Measurements from ENCODE around the gene AMOTL1.
A peak's percentile ranks its signal among the peaks of the same experiment; 100 is the strongest.

The AMOTL1 gene

DNA sequence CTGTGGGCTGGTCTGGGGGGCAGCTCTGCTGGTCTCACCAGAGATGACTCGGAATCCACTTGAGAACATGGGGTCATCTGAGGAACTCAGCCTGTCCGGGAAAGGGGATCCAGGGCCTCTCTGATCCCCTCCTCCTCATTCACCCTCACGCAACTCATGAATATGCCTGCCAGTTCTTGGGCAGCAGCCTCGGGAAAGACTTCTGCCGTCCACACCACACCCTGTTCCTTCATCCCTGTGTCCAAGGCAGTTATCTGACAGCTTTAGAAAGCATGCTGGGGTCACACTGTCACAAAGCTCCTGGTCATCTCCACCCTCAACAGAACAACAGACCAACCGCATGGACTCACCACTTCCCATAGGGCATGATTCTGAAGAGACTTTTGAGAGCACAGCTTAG, 88.3 kb downstream of the AMOTL1 start:
- DNase-seq (ENCODE audit: low read depth), result no peak

DNA sequence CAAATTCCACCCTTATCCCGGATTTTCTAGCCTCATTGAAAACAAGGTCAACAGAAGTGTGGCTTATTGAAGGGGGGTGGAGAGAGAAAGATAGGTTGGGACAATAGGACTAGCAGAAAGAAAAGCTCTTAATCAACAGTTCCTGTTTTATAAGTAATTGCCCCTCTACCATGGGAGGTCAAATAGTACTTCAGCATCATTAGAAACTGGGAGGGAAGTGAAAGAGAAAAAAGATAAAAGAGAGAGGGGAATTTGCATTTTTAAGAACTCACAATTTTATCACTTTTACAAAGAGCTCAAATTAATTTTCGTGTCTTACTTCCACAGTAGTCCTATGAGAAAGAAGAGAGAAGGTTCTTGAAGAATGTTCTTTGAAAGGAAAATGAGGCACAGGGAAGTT, 89.2 kb downstream of the AMOTL1 start:
- DNase-seq (ENCODE audit: low read depth), result no peak

DNA sequence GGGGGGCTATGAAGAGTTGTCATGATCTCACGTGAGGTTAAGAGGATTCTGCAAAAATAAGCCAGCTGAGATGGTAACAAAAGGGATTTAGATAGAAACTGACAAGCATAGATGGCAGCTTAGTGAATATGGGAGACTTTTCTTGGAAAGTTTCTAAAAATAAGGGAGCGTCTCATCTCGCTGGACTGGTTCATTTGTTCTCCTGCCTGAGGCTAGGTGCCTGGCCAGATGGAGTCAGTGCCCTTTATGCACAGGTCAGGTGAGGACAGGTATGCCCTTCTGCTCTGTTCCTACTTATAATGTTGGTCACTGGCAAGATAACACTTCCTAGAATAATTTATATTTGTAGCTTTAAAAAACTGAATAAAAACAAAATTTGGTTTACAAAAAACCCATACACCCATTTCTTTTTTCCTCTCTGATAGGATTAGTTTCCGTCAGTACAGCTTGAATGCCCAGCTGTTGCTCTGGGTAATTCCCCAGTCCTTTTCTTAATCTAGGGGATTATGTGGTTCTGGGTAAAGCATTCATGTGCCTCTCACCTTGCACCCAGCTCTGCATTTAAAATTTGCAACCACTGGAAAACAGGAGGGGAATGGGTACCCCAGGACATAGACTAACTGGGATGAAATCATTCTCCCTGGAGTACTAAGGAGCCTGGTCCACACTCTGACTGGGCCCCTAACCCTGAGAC, 90.0 kb downstream of the AMOTL1 start:
- DNase-seq (ENCODE audit: low read depth), result no peak

DNA sequence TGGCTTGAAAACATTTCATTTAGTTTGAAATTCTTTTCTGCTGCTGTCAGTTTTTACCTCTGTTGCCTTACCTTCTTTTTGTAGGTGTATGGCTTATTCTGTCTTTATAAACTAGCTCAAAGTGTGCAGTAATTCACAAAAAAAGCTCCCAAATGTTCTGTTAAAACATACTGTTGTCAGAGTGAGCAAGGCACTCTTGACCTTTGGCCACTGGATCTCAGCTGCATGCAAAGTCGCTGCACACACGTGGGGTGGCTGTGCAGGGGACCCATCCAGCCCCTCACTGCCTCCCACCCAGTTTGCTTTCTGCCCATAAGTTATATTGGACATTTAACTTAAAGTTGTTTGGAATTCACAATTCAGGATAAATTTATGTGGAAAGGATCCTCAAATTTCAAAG, 92.2 kb downstream of the AMOTL1 start:
- DNase-seq (ENCODE audit: low read depth), result no peak

DNA sequence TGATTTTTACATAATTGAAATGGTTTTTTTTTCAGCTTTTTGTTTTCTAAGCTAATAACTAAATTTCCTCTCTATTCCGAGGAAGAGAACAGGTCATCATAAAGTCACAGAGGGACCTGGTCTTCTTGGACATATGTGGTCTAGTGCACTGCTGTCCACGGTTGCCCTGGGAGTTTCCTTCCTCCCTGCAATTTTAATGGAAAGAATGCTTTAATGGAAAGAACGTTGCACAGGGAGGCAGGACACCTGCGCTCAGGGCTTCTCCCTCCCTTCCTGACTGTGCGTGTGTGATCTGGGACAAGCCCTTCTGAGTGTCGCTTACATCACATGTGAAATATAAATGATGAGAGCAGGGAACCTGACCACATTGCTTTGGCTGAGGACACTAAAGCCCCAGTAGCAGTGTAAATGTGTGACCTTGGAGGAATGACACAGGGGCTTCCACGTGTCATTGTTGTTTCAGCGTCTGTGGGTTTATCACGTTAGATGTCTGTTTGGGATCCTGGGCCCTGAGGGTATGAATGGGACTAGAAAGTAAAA, 93.2 kb downstream of the AMOTL1 start:
- DNase-seq (ENCODE audit: low read depth), result no peak

DNA sequence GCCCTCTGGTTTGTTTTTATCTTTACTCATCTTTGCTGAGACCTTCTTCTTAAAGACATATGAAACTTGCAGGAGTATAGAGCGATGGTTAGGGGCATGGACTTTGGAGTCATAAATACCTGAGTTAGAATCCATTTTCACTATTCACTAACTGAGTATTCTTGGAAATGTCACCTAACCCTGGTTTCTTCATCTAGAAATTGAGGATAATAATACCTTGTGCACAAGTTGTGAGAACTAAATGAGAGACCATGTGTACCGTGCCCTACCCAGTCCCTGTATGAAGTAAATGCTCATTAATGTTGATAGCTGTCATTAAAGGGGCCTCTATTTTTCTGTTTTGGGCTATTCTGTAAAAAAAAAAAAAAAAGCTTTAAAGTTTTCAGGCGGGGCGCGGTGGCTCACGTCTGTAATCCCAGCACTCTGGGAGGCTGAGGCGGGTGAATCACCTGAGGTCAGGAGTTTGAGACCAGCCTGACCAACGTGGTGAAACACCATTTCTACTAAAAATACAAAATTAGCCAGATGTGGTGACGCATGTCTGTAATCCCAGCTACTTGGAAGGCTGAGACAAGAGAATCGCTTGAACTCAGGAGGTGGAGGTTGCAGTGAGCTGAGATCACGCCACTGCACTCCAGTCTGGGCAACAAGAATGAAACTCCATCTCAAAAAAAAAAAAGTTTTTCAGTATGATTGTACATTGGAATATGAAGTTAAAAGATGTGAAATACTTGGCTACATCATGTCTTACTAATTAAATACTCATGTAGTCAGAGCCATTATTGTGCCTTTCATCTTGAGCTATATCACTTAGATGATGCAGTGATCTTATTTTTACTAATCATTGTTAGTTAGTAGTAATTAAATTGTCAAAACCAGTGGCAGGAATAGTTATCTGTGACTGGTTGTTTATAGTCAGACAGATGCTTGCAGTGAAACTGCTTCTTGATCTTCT, 95.0 kb downstream of the AMOTL1 start:
- DNase-seq (ENCODE audit: low read depth), result no peak

DNA sequence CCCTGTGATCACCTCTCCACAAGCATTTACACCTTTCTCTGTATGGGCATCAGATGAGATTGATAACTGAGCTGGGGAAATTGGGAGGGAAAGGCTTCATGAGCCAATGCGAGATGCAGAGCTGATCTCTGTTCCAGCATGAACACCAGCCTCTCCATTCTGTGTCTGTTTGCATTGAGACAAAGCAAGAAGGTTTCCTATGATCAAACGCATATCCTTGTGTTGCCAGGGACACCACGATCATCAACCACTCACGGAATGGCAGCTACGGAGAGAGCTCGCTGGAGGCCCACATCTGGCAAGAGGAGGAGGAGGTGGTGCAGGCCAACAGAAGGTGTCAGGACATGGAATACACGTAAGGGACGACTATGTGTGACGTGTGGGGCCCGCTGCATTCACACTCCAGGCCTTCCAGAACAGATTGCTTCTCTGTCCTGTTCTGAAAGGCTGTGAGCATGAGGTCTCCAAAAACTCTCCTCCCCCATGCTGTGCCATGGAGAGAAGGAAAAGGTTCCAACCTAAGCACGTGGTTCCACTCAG, 96.4 kb downstream of the AMOTL1 start:
- DNase-seq (ENCODE audit: low read depth), result no peak

DNA sequence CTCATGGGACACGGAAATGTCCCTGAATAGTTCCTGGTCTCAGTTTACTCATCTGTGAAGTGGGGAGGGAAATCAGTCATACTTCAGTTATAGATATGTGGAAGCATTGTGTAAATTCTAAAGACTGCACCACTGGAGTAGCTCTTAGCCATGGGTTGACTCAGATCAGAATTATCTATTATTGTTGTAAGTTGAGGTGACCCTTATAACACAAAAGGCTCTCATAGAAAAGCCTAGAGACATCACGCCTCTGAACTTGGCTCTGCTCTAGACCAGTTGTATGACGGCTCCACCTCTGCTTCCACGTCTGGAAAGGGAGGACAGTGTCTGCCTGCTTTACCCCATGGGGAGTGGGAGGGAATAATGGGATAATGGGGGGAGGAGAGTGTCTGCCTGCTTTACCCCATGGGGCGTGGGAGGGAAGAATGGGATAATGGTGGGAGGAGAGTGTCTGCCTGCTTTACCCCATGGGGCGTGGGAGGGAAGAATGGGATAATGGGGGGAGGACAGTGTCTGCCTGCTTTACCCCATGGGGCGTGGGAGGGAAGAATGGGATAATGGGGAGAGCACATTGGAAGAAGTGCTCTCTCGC, 98.2 kb downstream of the AMOTL1 start:
- DNase-seq (ENCODE audit: low read depth), result no peak

DNA sequence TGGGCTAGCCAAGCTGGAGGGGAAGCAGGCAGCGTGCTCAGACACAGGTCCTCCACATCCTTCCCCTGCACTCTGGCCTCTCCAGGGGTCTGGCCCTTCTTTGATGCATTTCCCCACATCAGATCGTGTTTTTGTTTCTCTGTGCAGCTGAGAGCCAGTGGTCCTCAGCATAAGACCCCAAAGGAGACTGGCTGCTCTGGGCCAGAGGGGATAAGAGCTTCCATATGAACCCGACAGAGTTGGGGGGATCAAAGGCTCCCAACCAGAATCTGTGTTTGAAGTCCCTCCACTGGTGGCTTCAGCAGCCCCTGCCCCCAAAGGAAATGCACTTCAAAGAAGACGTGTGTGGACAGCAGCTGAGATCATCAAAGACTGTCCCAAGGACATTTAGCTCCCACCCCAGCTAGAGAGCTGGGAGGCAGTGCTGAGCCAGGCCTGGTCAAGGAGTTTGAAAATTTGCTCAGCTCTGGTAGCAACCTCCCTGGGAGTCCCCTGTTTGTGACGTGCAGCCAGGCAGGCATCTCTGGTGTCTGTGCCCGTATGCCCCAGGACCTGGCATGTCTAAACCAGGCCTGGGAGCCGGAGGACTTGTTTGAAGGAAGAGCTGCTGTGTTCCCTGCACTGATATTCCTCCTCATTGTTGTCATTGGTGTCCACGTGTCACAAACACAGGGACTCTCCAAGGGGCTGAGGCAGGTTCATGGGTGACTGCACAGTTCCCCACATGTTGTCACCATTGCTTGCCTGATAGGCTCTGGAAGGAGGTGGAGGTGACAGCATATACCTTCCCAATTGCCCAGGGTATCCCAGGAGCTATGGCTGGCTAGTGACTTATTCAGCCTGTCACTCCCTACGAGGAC, 99.0 kb downstream of the AMOTL1 start:
- no peak for DNase-seq (ENCODE audit: low read depth)

DNA sequence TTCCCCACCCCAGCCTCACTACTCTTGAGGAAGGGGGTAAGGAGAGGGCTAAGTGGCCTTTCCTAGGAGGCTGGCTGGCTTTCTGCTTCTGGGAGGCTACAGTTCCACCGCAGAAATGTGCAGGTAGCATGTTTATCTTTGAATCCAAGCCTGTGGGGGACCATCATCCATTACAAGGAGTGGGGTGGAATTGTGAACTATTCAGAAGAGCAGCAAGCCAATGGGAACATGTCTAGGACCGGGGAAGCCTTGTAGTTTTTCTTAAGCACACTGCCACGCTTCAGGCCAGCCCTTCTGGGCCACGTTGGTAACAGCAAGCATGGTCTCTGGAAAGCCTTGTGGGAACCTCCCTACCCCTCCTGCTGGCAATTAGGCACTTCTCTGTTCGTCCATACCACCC, 100.3 kb downstream of the AMOTL1 start:
- no peak for DNase-seq (ENCODE audit: low read depth)

DNA sequence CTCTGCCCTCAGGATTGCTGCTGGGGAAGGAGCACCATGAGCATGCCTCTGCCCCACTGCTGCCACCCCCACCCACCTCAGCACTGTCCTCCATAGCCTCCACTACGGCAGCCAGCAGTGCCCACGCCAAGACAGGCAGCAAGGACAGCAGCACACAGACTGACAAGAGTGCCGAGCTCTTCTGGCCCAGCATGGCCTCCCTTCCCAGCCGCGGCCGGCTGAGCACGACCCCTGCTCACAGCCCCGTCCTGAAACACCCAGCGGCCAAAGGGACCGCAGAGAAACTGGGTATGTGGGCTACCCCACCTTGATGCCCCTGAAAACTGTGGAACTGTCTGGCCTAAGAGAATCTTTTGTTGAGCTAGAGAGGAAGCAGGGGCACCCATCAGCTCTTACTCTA, 101.0 kb downstream of the AMOTL1 start:
- DNase-seq (ENCODE audit: low read depth), result no peak

DNA sequence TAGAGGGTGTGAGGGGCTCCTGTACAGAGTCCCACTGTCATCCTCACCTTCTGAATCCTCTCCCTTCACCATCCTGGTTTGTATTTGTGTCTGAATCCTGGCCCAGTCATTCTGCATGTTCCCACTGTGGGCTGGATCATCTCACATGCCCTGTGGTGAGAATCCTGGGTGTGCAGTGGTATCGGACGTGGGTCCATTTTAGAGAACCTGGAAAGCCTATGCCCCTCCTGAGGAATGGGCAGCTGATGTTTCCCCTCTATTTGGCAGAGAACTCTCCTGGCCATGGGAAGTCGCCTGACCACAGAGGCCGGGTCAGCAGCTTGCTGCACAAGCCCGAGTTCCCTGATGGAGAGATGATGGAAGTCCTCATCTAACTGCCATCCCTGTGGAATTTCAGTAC, 102.3 kb downstream of the AMOTL1 start:
- DNase-seq (ENCODE audit: low read depth), result no peak

DNA sequence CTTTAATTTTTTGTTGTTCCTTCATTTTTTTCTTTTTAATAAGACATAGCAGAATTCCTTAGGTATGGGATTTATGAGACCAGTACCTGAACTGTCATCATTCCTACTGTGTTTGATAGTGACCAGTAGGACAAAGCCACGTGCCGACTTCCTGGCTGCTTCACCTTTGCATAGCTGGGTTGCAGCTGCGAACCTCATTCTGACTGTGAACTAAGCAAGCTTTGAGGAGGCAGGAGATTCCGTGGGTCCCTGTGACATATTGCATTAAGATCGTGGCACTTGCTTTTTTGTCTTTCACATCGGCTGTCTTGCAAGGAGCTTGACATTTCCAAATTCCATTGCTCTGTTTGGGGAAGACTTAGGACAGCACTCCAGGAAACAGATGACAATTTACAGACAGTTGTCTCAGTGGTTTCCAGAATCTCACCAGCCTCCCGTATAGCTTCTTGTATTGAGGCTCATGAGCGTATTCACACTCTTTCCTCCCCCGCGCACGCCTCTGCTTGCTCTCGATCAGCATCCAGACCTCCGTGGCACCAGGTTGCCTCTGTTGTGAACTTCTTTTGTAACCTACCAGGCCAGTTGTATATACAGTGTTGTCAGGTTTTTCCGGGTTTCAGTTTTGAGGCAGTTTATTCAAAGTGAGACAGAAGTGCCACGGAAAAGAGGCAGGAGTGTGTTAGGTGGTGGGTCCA, 103.5 kb downstream of the AMOTL1 start:
- DNase-seq (ENCODE audit: low read depth), result no peak

DNA sequence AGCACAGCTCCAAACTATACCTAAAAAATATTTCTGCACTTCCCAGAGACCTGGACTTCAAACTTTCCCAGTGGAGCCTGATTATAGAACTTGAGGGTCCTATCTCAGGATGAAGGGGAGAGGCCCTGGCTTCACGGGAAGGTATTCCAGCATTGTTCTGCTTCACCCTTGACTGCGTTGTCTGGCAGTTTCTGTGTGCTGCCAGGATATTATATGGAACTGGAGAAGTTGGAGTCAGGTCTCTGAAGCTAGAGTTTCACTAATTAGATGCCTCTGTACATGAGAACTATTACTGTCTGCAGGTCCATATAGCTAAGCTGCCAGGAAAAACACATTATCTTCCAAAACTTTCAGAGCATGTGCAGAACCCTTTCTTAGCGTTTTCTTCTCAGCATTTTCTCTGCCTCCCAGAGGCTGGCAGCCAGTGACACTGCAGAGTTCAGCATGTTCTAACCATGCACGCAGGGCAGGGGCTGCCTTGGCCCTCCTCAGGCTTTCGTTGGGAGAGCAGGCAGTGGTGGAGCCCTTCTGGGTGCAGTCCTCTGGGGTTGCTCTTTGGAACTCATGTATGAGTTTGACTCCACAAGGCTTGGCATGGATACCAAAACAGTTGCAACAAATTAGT, 105.9 kb downstream of the AMOTL1 start:
- no peak for DNase-seq (ENCODE audit: low read depth)

DNA sequence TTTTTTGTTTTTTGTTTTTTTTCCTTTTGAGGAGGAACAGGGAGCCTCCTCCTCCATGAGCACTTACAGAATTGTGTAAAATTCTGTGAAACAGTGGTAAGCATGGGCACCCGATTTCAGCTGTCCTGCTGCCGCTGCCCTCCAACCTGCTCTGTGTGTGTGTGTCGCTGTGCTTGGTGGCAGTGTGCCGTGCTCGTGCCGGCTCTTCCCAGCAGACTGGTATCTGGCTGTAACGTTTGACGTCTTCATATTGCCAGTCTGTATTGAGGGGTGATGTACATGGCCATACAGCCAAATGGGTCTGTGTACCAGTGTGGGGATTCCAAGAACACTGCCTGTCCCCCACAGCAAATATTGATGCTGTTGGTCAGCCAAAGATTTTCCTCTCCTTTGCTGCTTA, 108.1 kb downstream of the AMOTL1 start:
- no peak for DNase-seq (ENCODE audit: low read depth)

DNA sequence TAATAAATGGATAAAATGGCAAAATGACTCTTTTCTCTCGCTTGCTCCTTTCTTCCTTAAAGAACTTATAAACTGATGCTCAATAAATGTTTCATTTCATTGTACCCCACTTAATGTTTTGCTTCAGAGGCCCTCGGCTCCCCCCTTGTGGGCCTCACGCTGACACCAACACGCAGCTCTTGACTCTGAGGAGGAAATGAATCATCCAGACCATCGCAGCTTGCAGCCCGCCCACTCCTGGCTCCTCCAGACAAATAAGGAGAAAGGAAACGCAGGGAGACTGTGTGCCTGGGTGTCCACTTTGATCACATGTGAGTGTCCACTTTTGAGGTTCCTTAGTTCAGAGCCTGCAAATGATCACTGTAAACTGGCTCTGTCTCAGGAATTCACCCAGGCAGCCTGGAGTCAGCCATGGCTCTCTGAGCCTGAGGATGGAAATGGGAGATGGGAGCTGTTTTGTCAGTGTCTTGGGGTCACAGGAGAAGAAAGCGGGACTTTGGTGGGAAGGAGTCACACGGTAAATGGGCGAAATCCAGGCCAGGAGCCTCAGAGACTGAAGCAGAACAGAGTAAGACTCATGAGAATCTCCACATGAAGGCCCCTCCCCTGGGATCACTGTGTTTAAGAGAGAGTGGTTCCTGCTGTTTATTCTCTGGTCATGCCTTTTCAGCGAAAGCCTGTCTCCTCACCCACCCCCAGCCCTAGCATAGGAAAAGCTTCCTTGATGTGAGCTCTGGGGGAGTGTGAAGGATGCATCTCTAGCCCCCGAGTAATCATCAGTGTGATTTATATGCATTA, 108.7 kb downstream of the AMOTL1 start:
- peak; percentile 62 for DNase-seq (ENCODE audit: low read depth)

DNA sequence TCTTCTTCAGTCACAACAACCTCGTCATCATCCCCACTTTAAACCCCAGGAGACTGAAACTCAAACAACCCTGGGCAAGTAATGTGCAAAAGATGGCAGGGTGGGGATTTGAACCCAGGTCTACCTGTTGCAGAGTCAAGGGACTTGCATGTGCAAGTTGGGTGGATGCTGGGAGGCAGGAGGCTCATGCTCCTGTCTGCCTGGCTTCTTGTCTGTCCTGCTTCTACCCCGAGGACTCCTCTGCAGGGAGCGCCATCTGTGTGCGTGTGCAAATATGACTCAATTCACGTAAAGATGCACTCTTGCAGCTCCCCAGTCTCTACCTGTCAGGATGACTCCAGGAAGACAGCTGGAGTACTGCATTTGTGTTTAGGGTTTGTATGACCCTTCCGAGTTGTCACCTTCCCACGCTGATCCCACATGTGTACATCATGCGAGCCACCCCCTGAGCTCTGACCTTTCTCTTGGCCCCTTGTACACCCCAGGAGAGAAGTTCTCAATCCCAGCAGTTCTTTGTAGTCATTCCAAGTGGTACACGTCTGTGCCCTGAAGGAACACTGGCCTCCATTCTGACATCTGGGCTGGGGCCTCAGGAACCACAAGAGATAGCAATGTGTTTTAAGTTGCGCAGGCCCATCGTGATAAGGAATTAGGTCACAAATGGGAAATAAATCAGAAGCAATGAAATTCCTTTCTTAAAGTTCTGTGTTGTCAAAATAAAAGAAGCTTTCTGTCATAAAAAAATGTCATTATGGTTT, 109.5 kb downstream of the AMOTL1 start:
- no peak for DNase-seq (ENCODE audit: low read depth)

DNA sequence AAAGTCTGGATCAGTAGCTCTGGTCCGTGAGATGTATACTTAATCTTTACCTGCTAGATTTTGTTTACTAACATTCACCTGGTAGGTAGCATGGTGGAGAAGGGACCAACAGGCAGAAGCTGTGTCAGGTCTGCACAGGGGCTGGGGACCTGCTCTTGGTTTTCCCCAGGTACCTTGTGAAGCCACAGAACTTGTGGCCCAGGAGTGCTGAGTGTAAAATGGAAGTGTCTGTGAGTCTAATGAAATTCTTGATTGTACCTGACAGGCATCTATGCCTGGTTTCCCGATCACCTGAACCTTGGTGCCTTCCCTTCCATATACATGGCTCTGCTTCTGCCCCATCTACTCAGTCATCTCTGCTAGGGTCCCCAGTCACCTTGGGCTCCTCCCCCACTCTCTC, 110.8 kb downstream of the AMOTL1 start:
- DNase-seq (ENCODE audit: low read depth), result no peak

DNA sequence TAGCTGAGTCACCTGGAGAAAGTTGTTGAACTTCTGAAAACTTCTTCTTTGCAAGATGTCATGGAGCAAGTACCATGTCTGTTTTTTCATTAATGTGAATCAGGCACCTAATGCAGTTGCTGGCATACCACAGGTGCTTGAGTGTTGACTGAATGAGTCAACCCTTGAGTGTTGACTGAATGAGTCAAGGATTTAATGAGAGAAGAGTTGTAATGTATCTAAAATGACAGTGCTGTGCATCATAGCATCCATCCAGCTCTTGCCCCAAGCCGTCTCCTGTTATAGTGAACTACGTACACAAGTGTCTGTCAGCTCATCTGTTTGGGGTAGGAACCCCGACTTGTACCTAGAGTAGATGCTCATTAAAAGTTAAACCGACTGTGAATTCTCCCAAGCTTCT, 112.1 kb downstream of the AMOTL1 start:
- no peak for DNase-seq (ENCODE audit: low read depth)
